Tibial artery (tissue), 4 donors: ENCODE results near the gene SCAPER.
"Not testable (repeated sequence)": the region's sequence is repeated elsewhere in the genome, so short reads cannot be mapped to it uniquely, and the experiment has no call there.

Source experiments
- DNase-seq, 2 donors: peaks; one replicate each; pipeline ENCODE4 v3.0.0-alpha.2; 2019
- H3K27ac ChIP-seq, 2 donors: fragments of 200-600 bp; sonication (generic) in 1 of 2; 1 replicate in 1 of 2; 2 replicates in 1 of 2; pipeline ENCODE4 v1.5.1; 2018 to 2019; ENCODE audit warnings: mild to moderate bottlenecking in 1 of 2
- H3K27me3 ChIP-seq, 2 donors: fragments of 200-600 bp; sonication (generic) in 1 of 2; one replicate each; pipeline versions ENCODE4 v1.5.1 to v1.6.0; 2016 to 2019
- H3K36me3 ChIP-seq, 3 donors: fragments of 200-600 bp; sonication (generic) in 2 of 3; one replicate each; pipeline ENCODE4 v1.5.1; 2016 to 2019; ENCODE audit warnings: mild to moderate bottlenecking in 2 of 3
- H3K4me1 ChIP-seq, 4 donors: fragments of 200-600 bp; sonication (generic) in 2 of 4; 1 replicate in 3 of 4; 2 replicates in 1 of 4; pipeline ENCODE4 v1.5.1; 2016 to 2019
- H3K4me3 ChIP-seq, 2 donors: fragments of 200-600 bp; sonication (generic) in 1 of 2; 1 replicate in 1 of 2; 2 replicates in 1 of 2; pipeline ENCODE4 v1.5.1; 2018 to 2019; ENCODE audit warnings: mild to moderate bottlenecking in 2 of 2
- H3K9me3 ChIP-seq, 3 donors: fragments of 200-600 bp; sonication (generic) in 1 of 3; one replicate each; pipeline ENCODE4 v1.5.1; 2016 to 2019
- intact Hi-C: fragments of 100-400 bp; cut with DNase I; formaldehyde crosslinking; loops from one replicate; pipeline ENCODE4 v1.15.0; 2023; ENCODE audit warnings: low total_unique reads
- TF ChIP-seq, protein P1 (sequence below), 2 experiments: fragments of 200-600 bp in 1 of 2; fragments of 450-650 bp in 1 of 2; IDR thresholded peaks; one replicate each; pipeline ENCODE4 v1.5.1; 2017 to 2019; ENCODE audit warnings: antibody characterized with exemption in 2 of 2, mild to moderate bottlenecking in 1 of 2, moderate library complexity in 1 of 2

The SCAPER gene

DNA sequence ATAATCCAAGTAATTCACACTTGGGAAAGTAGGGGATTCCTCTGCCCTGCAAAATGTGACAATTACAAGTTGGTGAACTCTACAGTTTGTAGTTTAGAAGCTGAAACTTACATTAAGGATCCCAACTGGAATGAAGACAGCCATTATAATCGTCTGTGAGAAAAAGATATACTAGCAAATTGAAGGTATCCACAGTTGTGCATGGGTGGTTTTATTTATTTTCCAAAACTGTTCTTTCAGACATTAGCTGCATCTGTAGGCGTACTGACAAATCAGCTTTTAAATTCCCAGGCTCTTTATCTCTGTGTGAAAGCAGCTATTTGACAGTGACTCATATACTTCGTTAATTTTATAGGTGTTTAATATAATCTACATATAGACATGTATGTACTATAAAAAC lies 581.1 kb downstream of the SCAPER start:
- Histone ChIP-seq H3K4me3 (no peak overlapping the region), H3K9me3 (no peaks in the 10 kb centered on the region), H3K27me3 (peaks cover 0 to 46% of the 10 kb centered on the region in 2 donors), H3K27ac (no peak overlapping the region), H3K36me3 (no peaks in the 10 kb centered on the region), H3K4me1 (no peaks in the 10 kb centered on the region)
- intact Hi-C loops: no loop called here
- TF ChIP-seq, protein P1, sequence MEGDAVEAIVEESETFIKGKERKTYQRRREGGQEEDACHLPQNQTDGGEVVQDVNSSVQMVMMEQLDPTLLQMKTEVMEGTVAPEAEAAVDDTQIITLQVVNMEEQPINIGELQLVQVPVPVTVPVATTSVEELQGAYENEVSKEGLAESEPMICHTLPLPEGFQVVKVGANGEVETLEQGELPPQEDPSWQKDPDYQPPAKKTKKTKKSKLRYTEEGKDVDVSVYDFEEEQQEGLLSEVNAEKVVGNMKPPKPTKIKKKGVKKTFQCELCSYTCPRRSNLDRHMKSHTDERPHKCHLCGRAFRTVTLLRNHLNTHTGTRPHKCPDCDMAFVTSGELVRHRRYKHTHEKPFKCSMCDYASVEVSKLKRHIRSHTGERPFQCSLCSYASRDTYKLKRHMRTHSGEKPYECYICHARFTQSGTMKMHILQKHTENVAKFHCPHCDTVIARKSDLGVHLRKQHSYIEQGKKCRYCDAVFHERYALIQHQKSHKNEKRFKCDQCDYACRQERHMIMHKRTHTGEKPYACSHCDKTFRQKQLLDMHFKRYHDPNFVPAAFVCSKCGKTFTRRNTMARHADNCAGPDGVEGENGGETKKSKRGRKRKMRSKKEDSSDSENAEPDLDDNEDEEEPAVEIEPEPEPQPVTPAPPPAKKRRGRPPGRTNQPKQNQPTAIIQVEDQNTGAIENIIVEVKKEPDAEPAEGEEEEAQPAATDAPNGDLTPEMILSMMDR (IDR thresholded peaks at IDR 0.05): no peak
- no peak for DNase-seq

DNA sequence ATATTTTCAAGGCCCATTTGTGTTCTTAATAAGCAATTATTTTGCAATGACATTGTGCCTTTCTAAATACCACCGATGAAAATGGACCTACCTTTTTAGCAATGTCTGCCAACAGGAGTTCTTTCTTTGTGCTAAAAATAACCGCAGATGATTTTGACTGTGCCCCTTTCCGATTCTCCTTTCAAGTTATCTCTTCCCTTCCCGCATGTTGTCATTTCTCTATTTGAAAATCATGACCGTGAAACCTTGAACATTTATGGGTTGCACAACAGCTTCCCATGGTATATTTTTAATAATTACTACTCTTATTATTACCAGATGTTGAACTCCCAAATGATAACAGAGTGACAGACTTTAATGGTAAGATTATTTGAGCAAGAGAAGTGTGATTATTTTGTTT lies 583.5 kb downstream of the SCAPER start:
- intact Hi-C loops: no loop called here
- no peaks in the 10 kb centered on the region for H3K36me3 ChIP-seq
- H3K27ac ChIP-seq: no peak overlapping the region
- no peak overlapping the region for H3K4me3 ChIP-seq
- TF ChIP-seq, protein P1 (IDR thresholded peaks at IDR 0.05): no peak
- no peaks in the 10 kb centered on the region for H3K9me3 ChIP-seq
- DNase-seq: no peak
- H3K4me1 ChIP-seq: no peaks in the 10 kb centered on the region
- H3K27me3 ChIP-seq: peaks cover 0 to 38% of the 10 kb centered on the region in 2 donors

DNA sequence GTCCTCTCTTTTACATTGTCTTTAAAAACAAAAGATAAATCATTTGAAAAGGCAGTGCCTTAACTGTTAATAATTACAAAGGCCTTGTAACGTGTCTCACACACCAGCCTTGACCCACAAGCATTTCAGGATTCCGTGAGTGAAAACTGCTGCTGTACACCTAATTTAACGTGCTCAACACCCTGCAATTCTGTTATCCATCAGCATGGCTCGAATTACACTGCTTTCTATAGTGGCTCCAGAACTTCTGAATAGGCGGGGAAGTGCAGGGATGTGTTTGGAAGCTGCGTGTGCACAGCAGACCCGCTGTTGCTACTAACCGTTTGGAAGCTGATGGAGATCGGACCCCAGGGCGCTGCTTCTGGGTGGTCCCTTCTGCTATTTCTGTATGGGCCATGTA lies 584.0 kb downstream of the SCAPER start:
- peaks cover 0 to 33% of the 10 kb centered on the region in 2 donors for H3K27me3 ChIP-seq
- no peak overlapping the region for H3K4me3 ChIP-seq
- no peaks in the 10 kb centered on the region for H3K9me3 ChIP-seq
- H3K27ac ChIP-seq: no peak overlapping the region
- DNase-seq: no peak
- no peaks in the 10 kb centered on the region for H3K4me1 ChIP-seq
- no peaks in the 10 kb centered on the region for H3K36me3 ChIP-seq
- TF ChIP-seq, protein P1 (IDR thresholded peaks at IDR 0.05): no peak
- intact Hi-C loops: no loop called here

DNA sequence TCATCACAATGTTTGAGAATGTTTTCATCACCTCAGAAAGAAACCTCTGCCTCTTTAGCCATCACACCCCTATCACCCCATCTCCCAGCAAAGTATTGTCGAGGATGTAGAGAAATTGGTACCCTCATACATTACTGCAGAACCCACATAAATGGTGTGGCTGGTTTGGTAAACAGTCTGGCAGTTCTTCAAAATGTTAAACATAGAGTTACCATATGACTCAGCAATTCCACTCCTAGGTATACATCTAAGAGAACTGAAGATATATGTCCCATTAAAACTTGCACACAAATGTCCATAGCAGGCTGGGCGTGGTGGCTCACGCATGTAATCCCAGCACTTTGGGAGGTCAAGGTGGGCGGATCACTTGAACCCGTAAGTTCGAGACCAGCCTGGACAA lies 585.1 kb downstream of the SCAPER start:
- Histone ChIP-seq H3K4me3 (no peak overlapping the region), H3K27ac (no peak overlapping the region), H3K9me3 (no peaks in the 10 kb centered on the region), H3K36me3 (no peaks in the 10 kb centered on the region), H3K27me3 (peaks cover 0 to 30% of the 10 kb centered on the region in 2 donors), H3K4me1 (no peaks in the 10 kb centered on the region)
- no peak for DNase-seq
- intact Hi-C loops: no loop called here
- TF ChIP-seq, protein P1 (IDR thresholded peaks at IDR 0.05): no peak

DNA sequence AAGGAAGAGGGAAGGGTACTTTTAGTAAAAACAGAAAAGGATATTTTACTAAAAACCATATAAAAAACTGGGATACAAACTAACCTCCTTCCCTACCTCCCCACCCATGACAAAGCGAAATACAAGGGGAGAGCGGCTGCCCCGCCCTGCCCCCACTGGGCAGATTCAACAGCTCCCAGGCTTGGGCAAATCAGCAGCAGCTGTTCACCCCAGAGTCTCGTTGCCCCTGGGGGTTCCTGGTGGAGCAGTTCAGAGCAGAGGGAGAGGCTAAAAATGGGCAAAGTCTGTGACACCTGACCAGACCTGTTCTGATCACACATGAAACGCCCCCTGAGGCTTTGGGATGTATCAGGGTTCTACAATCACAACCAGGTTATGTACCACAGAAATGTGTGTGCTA lies 591.4 kb downstream of the SCAPER start:
- H3K9me3 ChIP-seq: no peaks in the 10 kb centered on the region
- peaks cover 0 to 22% (median 11%) of the 10 kb centered on the region in 4 donors for H3K4me1 ChIP-seq
- H3K27me3 ChIP-seq: no peaks in the 10 kb centered on the region
- no peak overlapping the region for H3K4me3 ChIP-seq
- TF ChIP-seq, protein P1 (IDR thresholded peaks at IDR 0.05): no peak
- no peak for DNase-seq
- intact Hi-C loops: no loop called here
- no peaks in the 10 kb centered on the region for H3K36me3 ChIP-seq
- no peak overlapping the region for H3K27ac ChIP-seq

DNA sequence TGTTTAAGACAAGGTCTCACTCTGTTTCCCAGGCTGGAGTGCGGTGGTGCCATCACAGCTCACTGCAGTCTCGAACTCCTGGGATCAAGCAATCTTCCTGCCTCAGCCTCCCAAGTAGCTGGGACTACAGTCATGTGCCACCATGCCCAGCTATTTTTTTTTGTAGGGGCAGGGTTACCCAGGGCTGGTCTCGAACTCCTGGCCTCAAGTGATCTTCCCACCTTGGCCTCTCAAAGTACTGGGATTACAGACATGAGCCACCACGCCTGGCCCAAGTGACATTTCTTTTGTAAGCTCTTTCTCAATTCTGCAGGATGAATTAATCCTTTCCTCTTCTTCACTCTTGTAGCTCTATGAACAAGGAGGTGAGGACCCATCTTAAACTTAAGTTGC lies 592.0 kb downstream of the SCAPER start:
- intact Hi-C loops, H3K4me3 ChIP-seq, H3K27ac ChIP-seq, H3K36me3 ChIP-seq, H3K9me3 ChIP-seq, H3K27me3 ChIP-seq, DNase-seq: not testable (repeated sequence)
- peaks cover 0 to 22% (median 12%) of the 10 kb centered on the region in 4 donors for H3K4me1 ChIP-seq
